IPS DF 6.9 (cell line): ENCODE data around the gene IER2.
"Not testable (repeated sequence)": the region's sequence is repeated elsewhere in the genome, so short reads cannot be mapped to it uniquely, and the experiment has no call there.

Experiments used
- DNase-seq: peaks from one replicate; pipeline ENCODE4 v3.0.0-alpha.2; 2013; ENCODE audit warnings: low read depth, low spot score
- H3K27ac ChIP-seq: one replicate; pipeline ENCODE4 v1.5.1; 2013; ENCODE audit warnings: low read length, control low read depth
- H3K27me3 ChIP-seq: 2 replicates; pipeline ENCODE4 v1.6.1; 2013; ENCODE audit warnings: mild to moderate bottlenecking, low read length; ENCODE audit not compliant: control insufficient read depth, insufficient read depth
- H3K36me3 ChIP-seq: 2 replicates; pipeline ENCODE4 v1.6.1; 2013; ENCODE audit warnings: low read length; ENCODE audit not compliant: control insufficient read depth, insufficient read depth
- H3K4me1 ChIP-seq: 2 replicates; pipeline ENCODE4 v1.6.1; 2013; ENCODE audit warnings: low read length; ENCODE audit not compliant: control insufficient read depth, insufficient read depth
- H3K4me3 ChIP-seq: 2 replicates; pipeline ENCODE4 v1.5.1; 2013; ENCODE audit warnings: mild to moderate bottlenecking, low read length
- H3K9me3 ChIP-seq: 2 replicates; pipeline ENCODE4 v1.6.1; 2013; ENCODE audit warnings: low read length, inconsistent platforms; ENCODE audit not compliant: control insufficient read depth, insufficient read depth
- WGBS: extraction: QIAGEN DNeasy Blood & Tissue Kit; methylation state at CpG from one replicate; pipeline ENCODE4 v1.1.7; 2013; ENCODE audit warnings: mixed read lengths, missing lambda C conversion rate; ENCODE audit not compliant: insufficient read length, insufficient coverage; 5-methylcytosine and 5-hydroxymethylcytosine counted together

IER2 gene

DNA sequence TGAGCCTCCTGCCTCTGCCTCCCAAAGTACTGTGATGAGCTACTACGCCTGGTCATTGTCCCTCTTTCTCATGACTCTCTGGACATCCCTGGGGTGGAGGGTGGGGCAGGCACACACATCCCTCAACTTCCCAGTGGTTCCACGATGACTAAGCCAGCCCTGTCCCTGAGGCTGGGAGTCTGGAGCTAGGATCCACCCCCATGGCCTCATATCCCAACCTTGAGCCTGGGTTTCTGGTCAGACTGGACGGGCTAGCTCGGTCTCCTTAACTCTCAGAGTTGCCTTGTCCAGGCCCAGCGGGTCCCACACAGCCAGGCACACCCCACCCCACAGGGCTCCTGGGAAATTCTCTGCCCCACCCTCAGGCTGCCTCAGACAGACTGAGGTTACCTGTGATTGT lies 19.6 kb downstream of the IER2 start:
- Histone ChIP-seq H3K4me1 (peaks cover 4% of the 10 kb centered on the region), H3K27ac (no peak overlapping the region), H3K4me3 (no peak overlapping the region), H3K27me3 (no peaks in the 10 kb centered on the region), H3K9me3 (no peaks in the 10 kb centered on the region), H3K36me3 (no peaks in the 10 kb centered on the region)
- no peak for DNase-seq
- no CpG with 5 or more reads among the region's 5 CpGs for WGBS

DNA sequence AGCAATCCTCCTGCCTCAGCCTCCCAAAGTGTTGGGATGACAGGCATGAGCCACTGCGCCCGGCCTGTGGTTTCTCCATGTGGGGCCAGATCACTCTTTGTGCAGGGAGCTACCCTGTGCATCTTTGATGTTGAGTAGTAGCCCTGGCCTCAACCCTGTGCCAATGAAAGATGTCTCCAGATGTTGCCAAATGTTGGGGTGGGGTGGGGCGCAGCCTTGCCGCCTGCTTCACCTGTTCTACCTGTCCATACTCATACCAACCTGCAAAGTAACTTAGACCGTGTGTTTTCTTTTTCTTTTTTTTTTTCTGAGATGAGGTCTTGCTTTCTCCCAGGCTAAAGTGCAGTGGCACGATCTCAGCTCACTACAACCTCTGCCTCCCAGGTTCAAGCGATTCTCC lies 20.9 kb downstream of the IER2 start:
- Histone ChIP-seq H3K4me3 (no peak overlapping the region), H3K36me3 (no peaks in the 10 kb centered on the region), H3K4me1 (peaks cover 1% of the 10 kb centered on the region), H3K27ac (no peak overlapping the region), H3K9me3 (no peaks in the 10 kb centered on the region), H3K27me3 (no peaks in the 10 kb centered on the region)
- no CpG with 5 or more reads among the region's 7 CpGs for WGBS
- DNase-seq: no peak

DNA sequence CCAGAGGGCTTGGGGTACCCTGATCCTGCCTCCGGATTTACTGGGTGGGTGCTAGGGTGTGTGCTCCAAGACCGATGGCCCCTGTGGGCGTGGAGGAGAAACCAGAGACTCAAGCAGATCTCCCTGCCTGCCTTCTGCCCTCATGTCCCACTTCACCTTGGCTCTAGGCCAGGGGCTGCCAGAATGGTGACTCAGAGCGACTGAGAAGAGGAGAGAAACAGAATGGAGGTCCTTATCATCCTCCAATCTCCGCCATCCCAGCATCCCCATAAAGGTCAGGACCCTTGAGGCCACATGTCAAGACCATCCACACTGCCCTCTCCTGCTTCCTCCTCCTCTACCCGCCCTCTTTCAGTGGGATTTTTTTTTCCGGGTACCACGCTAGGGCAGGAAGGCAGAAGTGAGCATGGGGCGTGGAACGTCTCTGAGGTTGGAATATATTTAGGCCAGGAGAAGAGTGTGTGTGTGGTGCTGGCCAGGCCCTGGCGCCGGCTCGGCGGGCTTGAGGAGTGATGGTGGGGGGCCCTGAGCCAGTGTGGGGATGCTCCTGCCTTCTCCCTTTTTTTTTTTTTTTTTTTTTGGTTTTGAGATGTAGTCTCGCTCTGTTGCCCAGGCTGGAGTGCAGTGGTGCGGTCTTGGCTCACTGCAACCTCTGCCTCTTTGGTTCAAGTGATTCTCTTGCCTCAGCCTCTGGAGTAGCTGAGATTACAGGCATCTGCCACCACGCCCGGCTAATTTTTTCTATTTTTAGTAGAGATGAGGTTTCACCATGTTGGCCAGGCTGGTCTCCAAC lies 22.3 kb downstream of the IER2 start:
- H3K27ac ChIP-seq: no peak overlapping the region
- no peak for DNase-seq

DNA sequence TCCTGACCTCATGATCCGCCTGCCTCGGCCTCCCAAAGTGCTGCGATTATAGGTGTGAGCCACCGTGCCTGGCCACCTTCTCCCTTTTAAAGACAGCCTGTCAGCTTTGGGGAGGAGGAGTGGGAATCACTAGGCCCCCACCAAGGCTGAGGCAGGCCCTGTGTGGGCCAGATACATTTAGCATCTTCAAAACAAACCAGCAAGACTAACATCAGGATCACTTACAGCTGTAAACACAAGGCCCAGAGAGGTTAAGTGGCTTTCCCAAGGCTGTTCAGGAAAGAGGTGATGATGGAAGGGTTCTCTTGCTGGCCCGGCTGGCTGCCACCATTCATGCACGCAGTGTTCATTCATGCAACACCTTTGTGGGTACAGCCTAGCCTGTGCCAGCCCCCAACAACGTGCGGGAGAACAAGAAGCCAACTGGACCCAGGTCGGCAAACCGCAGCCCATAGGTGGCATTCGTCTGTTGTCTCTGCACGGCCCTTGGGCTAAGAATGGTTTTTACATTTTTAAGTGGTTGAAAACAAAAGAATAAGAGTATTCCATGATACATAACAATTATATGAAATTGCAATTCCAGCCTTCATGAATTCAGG lies 23.0 kb downstream of the IER2 start:
- Histone ChIP-seq H3K27me3 (no peaks in the 10 kb centered on the region), H3K27ac (no peak overlapping the region), H3K4me1 (peaks cover 1% of the 10 kb centered on the region), H3K36me3 (no peaks in the 10 kb centered on the region), H3K9me3 (no peaks in the 10 kb centered on the region), H3K4me3 (no peak overlapping the region)
- DNase-seq: no peak
- WGBS: no CpG with 5 or more reads among the region's 12 CpGs

More for the DNA sequence above, 22.3 kb downstream of the IER2 start:
- no peaks in the 10 kb centered on the region for H3K9me3 ChIP-seq
- peaks cover 1% of the 10 kb centered on the region for H3K4me1 ChIP-seq
- no CpG with 5 or more reads among the region's 18 CpGs for WGBS
- no peak overlapping the region for H3K4me3 ChIP-seq
- no peaks in the 10 kb centered on the region for H3K27me3 ChIP-seq
- no peaks in the 10 kb centered on the region for H3K36me3 ChIP-seq

DNA sequence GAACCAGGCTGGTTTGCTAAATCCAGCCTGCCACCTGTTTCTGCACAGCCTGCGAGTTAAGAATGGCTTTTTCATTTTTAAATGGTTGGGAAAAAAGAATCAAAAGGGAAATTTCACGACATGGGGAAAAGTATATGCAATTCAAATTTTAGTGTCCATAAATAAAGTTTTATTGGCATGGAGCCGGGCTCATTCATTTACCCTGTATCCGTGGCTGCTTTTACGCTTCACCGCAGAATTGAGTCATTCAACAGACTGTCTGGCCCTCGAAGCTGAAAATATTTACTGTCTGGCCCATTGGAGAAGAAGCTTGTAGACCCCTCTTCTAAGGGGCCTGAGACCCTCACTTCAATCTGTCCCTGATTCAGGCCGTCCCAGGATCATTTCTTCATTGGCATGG lies 26.1 kb downstream of the IER2 start:
- no peaks in the 10 kb centered on the region for H3K27me3 ChIP-seq
- no peaks in the 10 kb centered on the region for H3K36me3 ChIP-seq
- H3K9me3 ChIP-seq: no peaks in the 10 kb centered on the region
- DNase-seq: no peak
- WGBS: no CpG with 5 or more reads among the region's 8 CpGs
- H3K27ac ChIP-seq: no peak overlapping the region
- H3K4me1 ChIP-seq: 0 out of 2 replicates have a peak, but pooled peaks cover 2% of the 10 kb centered on the region
- no peak overlapping the region for H3K4me3 ChIP-seq

DNA sequence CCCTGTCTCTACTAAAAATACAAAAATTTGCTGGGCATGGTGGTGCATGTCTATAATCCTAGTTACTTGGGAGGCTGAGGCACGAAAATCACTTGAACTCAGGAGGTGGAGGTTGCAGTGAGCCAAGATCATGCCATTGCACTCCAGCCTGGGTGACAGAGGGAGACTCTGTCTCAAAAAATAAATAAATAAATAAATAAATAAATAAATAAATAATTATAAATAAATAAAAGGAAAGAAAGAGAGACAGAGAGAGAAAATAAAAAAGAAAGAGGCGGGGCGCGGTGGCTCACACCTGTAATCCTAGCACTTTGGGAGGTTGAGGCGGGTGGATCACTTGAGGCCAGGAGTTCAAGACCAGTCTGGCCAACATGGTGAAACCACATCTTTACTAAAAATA lies 27.4 kb downstream of the IER2 start:
- not testable (repeated sequence) for H3K36me3 ChIP-seq, H3K4me3 ChIP-seq, H3K27me3 ChIP-seq, H3K27ac ChIP-seq, H3K4me1 ChIP-seq, DNase-seq, H3K9me3 ChIP-seq
- no CpG with 5 or more reads among the region's 5 CpGs for WGBS

DNA sequence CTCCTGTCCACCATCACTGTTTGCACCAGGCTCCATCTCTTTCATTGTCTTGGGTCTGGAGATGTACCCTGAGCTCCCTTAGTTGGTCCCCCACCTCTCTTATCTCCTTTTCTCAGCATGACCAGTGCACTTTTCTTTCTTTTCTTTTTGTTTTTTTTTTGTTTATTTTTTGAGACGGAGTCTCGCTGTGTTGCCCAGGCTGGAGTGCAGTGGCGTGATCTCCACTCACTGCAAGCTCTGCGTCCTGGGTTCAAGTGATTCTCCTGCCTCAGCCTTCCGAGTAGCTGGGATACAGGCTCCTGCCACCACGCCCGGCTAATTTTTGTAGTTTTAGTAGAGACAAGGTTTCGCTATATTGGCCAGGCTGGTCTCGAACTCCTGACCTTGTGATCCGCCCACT lies 28.1 kb downstream of the IER2 start:
- not testable (repeated sequence) for H3K4me1 ChIP-seq, H3K27me3 ChIP-seq, DNase-seq, H3K9me3 ChIP-seq, H3K4me3 ChIP-seq, H3K36me3 ChIP-seq, H3K27ac ChIP-seq
- no CpG with 5 or more reads among the region's 10 CpGs for WGBS

DNA sequence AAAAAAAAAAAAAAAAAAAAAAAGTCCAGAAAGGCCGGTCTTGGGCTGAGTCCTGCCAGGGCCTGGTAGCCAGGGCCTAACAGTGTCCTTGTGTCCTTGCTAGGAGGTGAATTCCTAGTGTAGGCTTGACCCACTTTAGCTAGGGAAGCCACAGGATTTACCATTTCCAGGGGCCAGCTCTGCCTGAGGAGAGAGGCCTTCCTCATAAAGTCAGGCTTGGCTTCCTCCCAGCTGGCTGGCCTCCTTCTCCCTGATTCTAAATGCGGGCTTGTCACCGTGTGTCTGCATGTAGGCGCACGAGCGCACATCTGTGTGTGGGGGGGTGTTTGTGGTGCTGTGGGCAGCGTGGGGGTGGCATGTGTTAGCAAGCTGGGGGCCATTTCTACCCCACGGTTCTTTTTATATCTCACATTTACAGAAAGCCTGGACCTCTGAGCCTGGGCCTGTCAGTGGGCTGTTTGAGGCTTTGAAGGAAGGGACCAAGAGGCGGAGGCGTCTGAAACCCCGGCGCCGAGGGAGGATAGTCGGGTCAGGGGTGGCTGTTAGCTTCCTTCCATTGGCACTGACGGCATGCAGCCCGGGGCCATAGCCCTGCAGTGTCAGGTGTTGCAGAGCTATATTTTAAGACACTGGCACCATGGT lies 31.7 kb downstream of the IER2 start:
- no peak for DNase-seq

DNA sequence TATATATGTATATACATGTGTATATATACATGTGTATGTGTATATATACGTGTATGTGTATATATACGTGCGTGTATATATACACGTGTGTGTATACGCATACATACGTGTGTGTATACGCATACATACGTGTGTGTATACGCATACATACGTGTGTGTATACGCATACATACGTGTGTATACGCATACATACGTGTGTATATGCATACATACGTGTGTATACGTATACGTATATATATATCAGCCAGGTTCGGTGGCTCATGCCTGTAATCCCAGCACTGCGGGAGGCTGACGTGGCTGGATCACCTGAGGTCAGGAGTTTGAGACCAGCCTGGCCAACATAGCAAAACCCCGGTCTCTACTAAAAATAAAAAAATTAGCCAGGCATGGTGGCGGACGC lies 34.7 kb downstream of the IER2 start:
- not testable (repeated sequence) for H3K27ac ChIP-seq, DNase-seq, H3K36me3 ChIP-seq, H3K4me1 ChIP-seq, H3K4me3 ChIP-seq, H3K27me3 ChIP-seq, H3K9me3 ChIP-seq
- no CpG with 5 or more reads among the region's 23 CpGs for WGBS

More for the DNA sequence above, 31.7 kb downstream of the IER2 start:
- Histone ChIP-seq H3K9me3 (no peaks in the 10 kb centered on the region), H3K4me3 (no peak overlapping the region), H3K4me1 (peaks cover 2% of the 10 kb centered on the region; the same call in 1 of the 2 replicates), H3K27ac (no peak overlapping the region), H3K27me3 (no peaks in the 10 kb centered on the region), H3K36me3 (no peaks in the 10 kb centered on the region)
- WGBS: no CpG with 5 or more reads among the region's 16 CpGs

DNA sequence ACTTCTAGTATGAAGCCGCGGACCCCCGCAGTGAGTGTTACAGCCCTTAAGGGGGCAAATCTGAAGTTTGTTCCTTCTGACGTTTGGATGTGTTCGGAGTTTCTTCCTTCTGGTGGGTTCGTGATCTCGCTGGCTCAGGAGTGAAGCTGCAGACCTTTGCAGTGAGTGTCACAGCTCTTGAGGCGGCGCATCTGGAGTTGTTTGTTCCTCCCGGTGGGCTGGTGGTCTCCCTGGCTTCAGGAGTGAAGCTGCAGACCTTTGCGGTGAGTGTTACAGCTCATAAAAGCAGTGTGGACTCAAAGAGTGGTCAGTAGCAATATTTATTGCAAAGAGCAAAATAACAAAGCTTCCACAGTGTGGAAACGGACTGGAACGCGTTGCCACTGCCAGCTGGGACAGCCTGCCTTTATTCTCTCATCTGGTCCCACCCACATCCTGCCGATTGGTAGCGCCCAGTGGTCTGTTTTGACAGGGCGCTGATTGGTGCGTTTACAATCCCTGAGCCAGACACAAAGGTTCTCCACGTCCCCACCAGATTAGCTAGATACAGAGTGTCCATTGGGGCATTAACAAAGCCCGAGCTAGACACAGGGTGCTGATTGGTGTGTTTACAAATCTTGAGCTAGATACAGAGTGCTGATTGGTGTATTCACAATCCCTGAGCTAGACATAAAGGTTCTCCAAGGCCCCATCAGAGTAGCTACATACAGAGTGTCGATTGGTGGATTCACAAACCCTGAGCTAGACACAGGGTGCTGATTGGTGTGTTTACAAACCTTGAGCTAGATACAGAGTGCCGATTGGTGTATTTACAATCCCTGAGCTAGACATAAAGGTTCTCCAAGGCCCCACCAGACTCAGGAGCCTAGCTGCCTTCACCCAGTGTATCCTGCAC lies 35.8 kb downstream of the IER2 start:
- not testable (repeated sequence) for H3K27me3 ChIP-seq, H3K4me3 ChIP-seq, H3K9me3 ChIP-seq, DNase-seq, H3K36me3 ChIP-seq, H3K4me1 ChIP-seq, H3K27ac ChIP-seq
- WGBS: no CpG with 5 or more reads among the region's 22 CpGs
